GM21526 (cell line): Measurements from ENCODE around the gene MYO9B.
"Not testable (repeated sequence)": the region's sequence is repeated elsewhere in the genome, so short reads cannot be mapped to it uniquely, and the experiment has no call there.

ENCODE experiments used
- ATAC-seq: cut with Tn5 transposase; IDR thresholded peaks from one replicate; pipeline ENCODE4 v1.9.1; 2021; ENCODE audit warnings: moderate library complexity; ENCODE audit not compliant: unreplicated experiment, low FRiP score

MYO9B gene

DNA sequence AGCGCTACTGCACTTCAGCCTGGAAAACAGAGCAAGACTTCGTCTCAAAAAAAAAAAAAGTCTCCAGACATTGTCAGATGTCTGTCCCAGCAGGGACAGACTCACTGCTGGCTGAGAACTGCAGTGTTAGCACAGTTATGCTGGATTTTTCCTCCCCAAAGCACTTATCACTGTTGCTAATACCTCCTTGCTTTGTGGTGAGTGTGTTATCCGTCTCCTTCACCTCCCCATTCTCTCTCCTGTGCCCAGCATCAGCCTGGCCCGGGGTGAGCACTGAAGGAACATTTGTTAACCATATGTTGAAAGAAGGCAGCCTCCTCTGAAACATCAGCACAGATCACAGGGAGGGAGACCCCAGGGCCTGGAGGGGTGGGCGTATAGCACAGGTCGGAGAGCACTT is 11.3 kb downstream of the MYO9B start:
- no peak for ATAC-seq

DNA sequence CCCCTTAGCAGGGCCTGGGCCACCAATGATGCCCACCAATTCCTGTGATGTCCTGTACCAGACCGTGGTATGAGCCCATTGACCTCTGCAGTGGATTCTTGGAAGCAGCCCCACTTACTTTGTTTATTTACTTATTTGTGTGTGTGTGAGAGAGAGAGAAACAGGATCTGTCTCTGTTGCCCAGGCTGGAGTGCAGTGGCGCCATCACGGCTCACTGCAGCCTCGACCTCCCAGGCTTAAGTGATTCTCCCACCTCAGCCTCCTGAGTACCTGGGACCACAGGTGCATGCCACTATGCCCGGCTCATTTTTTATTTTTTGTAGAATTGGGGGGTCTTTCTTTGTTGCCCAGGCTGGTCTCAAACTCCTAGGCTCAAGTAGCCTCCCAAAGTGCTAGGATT is 13.0 kb downstream of the MYO9B start:
- ATAC-seq, result no peak

DNA sequence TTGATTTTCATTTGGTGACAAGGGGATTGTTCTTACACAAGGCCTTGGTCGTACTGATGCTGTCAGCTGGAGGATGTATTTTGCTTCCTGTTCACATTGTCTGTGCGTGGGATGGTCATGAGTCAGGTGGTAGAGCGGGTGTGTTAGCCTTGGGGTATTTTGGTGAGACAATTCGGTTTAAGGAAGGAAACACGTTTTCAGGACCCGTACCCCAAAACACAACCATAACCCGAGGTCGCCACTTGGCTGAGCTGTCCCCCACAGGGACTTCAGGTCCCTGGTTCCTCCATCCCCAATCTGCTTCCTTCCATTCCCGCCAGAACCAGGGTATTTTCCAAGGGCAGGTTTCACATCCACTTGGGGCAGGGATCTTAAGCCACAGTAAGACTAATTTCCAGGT is 15.0 kb downstream of the MYO9B start:
- ATAC-seq, result no peak

DNA sequence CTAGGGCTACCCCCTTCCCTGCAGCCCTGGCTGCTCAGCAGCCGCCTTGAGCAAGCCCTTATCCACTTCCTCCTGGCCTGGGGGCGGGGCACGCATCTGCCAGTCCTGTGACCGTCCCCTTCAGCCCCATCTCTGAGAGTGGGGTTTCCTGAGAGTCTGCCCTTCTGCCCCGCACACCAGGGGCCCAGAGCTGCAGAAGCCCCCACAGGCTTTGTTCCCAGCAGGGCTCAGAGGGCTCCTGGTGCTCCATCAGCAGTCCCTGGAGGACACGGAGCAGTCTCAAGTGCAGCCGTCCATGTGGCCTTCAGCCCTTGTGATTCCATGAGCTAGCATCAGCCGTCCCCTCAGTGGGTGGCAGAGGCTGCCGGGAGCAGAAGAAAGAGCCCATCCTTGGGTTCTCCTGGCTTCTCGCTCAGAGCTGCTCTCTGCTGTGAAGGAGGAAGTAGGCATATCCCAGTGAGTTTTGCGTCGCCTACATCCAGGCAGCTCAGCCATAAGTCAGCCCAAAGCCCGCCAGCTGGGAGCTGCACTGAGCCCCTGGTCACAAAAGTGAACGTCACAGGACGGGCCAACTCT is 16.3 kb downstream of the MYO9B start:
- no peak for ATAC-seq

DNA sequence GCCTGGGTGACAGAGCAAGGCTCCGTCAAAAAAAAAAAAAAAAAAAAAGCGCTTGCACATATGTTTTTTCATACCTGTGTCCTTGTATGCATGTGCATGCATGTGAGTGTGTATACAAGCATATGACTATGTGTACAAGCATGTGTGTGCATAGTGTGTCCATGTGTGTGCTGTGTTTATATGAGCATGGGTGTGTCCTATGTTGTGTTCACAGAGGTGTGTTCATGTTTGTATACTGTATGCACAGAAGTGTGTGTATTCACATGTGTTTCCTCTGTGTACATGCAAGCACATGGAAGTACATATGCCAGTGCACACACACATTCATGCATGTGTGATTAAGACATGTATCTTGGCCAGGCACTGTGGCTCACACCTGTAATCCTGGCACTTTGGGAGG is 17.1 kb downstream of the MYO9B start:
- ATAC-seq, result no peak

DNA sequence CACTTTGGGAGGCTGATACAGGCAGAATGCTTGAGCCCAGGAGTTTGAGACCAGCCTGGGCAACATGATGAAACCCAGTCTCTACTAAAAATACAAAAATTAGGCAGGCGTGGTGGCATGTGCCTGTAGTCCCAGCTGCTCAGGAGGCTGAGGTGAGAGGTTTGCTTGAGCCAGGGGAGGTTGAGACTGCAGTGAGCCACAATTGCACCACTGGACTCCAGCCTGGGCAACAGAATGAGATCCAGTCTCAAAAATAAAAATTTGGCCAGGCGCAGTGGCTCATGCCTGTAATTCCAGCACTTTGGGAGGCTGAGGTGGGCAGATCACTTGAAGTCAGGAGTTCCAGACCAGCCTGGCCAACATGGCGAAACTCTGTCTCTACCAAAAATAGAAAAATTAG is 19.1 kb downstream of the MYO9B start:
- ATAC-seq, result not testable (repeated sequence)

DNA sequence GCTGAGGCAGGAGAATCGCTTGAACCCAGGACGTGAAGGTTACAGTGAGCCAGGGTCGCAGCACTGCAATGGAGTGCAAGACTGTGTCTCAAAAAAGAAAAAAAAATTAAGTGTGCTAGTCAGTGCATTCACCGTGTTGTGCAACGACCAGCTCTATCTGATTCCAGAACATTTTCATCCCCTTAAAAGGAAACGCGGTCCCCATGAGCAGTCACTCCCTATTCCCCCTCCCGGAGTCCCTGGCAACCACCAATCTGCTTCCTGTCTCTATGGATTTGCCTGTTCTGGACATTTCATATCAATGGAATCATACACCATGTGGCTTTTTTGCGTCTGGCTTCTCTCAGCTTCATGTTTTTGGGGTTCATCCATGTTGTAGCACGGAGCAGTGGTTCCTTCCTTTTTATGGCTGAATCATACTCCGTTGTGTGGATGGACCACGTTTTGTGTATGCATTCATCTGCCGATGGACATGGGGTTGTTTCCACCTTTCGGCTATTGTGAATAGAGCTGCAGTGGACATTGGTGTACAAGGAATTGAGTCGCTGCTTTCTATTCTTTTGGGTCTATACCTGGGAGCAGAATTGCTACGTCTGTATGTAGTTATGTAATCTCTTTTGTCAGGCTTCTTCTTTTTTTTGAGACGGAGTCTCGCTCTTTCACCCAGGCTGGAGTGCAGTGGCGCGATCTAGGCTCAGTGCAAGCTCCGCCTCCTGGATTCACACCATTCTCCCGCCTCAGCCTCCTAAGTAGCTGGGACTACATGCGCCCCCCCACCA is 19.8 kb downstream of the MYO9B start:
- no peak for ATAC-seq

DNA sequence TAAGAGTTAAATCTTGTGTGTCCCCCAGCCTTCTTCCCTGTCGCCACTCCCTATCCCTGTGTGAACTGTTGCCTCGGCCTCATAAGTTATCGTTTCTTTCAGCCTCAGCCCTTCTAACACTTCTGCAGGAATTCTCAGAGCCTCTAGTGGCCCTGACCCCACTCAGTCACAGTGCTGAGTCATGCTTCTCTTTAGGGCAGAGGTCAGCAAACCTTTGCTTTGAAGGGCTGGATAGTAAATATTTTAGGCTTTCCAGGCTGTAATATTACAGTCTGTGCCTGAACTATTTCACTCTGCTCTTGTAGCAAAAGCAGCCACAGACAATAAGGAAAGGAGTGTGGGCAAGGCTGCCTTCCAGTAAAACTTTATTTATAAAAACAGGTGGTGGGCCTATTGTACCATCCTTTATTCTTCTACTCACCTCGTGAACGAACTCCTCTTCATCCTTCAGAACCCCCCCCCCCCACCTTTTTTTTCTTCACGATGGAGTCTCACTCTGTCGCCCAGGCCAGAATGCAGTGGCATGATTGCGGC is 22.1 kb downstream of the MYO9B start:
- no peak for ATAC-seq

DNA sequence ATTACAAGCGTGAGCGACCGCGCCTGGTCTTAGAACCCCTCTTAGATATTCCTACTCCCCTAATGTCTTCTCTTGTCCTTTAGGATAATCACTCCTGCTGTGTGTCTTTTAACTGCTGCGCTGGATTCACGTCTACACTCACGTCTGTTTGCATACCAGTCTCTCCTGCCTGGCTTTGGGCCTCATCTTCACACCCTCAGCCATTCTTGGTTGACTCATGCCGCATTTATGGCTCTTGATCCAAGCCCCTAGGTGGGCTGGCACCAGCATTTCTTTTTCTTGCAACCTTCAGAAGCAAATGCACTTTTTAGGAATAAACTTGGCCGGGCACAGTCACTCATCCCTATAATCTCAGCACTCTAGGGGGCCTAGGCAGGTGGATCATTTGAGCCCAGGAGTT is 22.7 kb downstream of the MYO9B start:
- ATAC-seq, result no peak

DNA sequence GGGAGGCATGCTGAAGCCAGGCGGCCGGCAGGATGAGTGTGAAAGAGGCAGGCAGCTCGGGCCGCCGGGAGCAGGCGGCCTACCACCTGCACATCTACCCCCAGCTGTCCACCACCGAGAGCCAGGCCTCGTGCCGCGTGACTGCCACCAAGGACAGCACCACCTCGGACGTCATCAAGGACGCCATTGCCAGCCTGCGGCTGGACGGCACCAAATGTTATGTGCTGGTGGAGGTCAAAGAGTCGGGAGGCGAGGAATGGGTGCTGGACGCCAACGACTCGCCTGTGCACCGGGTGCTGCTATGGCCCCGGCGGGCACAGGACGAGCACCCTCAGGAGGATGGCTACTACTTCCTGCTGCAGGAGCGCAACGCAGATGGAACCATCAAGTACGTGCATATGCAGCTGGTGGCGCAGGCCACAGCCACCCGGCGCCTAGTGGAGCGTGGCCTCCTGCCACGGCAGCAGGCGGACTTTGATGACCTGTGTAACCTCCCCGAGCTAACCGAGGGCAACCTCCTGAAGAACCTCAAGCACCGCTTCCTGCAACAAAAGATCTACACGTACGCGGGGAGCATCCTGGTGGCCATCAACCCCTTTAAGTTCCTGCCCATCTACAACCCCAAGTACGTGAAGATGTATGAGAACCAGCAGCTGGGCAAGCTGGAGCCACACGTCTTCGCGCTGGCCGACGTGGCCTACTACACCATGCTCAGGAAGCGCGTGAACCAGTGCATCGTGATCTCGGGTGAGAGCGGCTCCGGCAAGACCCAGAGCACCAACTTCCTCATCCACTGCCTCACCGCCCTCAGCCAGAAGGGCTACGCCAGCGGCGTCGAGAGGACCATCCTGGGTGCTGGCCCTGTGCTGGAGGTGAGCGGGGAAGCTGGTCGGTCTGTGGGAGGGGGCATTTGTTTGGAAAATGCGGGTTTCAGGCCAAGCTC is 26.4 kb downstream of the MYO9B start:
- ATAC-seq, result no peak

DNA sequence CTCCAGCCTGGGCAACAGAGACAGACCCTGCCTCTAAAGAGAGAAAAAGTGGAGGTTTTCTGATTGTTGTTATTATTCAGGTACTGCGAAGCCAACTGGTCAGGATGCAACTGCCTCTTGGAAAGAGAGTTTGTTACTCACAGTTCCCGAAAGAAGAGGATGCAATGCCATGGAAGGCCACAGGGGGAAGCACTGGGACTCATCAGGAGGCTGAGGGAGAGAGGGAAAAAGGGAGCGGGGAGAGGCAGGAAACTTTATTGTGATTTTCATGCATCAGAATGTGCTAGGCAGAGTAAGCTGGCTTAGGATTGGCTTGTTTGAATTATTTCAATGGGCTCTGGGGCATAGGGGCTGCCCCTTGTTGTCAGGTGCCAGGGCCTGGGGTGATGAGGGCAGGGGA is 27.6 kb downstream of the MYO9B start:
- no peak for ATAC-seq

DNA sequence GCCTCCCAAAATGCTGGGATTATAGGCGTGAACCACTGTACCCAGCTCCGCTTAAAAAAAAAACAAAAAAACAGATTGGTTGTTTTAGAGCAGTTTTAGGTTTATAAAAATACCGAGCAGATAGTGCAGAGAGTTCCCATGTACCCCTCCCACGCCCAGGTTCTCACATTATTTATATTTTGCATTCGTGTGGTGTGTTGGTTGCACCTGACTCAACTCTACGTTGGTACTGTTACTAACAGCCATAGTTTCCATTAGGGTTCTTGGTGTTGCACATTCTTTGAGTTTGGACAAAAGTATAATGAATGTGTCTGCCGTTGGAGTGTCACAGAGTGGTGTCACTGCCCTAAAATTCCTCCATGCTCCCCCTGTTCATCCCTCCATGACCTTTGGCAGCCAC is 29.1 kb downstream of the MYO9B start:
- no peak for ATAC-seq

DNA sequence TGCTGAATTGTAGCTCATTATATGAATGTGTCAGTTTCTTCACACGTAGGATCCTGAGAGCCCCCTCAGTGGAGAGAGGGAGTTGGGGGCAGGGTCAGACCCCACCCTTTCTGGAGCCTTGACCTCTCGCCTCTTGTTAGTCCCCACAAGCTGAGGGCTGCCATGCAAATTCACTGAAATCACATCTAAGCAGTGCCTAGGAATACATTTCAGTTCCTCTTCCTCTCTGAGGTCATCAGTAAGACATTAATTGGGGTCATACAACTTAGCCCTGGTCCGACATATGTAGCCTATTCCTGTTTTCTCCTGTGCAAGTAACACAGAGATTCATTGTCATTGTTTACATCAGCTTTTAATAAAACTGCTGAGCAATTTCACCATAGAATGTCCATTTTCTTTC is 30.0 kb downstream of the MYO9B start:
- ATAC-seq, result no peak

DNA sequence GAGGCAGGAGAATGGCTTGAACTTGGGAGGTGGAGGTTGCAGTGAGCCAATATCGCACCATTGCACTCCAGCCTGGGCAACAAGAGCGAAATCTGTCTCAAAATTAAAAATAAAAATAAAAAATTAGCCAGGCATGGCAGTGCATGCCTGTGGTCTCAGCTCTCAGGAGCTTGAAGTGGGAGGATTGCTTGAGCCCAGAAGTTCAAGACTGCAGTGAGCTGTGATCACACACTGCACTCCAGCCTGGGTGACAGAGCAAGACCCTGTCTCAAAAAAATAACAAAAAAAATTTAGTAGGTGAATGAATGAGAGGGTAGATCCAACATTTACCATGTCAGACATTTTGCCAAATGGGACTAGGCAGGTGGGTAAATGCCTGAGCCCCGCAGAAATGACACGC is 31.4 kb downstream of the MYO9B start:
- ATAC-seq, result not testable (repeated sequence)

DNA sequence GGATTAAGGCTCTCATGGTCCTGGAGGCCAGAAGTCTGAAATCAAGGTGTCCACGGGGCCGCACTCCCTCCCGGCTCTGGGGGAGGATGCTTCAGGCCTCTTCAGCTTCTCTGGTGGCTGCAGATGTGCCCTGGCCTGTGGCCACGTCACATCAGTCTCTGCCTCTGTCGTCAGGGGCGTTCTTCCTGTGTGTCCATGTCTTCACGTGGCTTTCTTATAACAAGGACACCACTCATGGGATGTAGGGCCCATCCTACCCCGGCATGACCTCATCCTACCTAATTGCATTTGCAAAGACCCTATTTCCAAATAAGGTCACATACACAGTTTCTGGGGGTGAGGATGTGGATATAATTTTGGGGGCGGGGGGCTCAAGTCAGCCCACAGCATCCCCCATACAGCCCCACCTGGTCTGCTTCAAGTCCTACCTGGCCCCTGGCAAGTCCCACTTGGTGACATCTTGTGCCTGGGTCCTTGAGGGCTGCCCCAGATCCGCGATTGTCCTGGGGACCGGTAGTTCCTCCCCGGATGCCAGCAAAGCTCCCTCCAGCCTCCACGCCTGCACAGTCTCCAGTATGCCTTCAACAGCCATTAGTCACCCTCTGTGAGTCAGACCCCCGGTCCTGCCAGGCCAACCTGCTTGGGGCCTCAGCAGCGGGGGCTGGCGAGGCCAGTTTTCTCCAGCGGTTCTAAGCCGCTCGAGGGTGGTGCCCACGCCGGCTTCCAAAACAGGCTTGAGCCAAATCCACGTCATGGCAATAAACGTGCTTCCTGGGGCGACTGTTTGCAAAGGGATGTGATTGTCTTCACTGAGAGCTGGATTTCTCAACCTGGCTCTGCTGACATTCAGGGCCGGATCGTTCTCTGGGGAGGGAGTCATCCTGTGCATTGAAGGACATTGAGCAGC is 32.2 kb downstream of the MYO9B start:
- ATAC-seq, result no peak

DNA sequence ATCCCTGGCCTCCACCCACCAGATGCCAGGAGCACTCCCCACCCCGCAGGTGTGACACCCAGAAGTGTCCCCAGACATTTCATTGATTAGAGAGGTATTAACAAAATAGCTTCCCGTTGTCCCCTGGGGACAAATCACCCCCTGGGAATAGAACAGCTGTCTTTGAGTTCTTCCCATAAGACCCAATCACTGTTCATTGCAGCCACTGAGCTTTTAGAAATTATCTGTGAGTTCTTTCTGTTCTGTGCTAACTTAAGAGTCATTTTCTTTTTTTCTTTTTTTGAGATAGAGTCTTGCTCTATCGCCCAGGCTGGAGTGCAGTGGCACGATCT is 32.8 kb downstream of the MYO9B start:
- ATAC-seq, result no peak

DNA sequence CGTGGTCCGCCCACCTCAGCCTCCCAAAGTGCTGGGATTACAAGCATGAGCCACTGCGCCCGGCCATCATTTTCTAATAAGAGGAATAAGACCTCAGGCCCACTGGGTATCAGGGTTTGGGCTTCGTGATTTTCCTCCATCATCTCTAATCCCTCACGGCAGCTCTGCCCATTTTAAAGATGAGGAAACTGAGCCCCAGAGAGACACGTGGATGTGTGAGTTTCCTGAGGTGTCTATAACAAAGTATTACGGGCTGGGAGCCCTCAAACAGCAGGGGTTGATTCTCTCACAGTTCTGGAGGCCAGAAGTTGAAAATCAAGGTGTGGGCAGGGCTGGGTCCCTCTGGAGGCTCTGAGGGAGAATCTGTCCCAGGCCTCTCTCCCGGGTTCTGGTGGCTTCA is 33.7 kb downstream of the MYO9B start:
- no peak for ATAC-seq

DNA sequence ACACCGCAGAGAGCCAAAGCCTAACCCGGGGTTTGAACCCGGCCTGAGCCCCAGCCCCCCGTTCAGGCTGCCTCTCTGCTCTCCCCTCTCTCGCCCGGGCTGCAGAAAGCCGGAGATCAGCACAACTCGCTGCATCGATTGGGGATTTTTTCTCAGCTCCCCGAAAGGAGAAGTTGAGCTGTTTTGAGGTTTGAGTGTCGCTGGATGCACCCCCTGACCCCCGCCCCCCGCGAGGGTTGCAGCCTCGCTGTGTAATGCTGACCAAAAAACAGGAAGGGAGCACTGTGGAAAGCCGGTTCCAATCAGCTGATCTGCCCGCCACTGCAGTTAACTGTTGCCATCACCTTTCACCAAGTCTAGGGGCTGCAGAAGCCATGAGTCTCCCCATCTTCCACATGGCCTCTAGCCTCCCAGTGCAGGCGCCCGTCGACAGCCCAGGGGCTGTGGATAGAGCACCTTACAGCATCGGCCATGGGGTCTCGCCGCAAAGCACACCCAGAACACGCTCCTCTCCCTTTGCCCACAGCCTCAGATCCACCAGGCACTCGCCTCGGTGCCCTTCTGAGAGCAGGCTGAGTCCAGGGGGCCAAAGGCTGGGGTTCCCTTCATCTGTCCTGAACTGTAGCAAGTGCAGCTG is 34.5 kb downstream of the MYO9B start:
- no peak for ATAC-seq

DNA sequence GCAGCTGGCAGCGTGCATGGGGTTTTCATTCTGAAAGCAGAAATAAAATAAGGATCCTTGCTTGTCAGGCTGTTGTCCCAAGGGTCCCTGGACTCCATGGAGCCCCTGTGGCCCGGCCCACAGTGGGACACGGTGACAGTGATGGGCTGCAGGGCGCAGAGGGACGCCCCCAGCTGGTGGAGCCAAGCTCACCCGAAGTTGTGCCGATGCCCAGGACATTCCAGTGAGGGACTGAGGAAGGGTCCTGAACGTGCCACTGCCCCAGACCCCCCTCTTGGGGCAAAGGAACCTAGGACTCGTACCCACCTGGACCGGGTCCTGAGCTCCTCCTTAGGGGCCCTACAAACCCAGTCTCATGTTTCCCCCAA is 35.0 kb downstream of the MYO9B start:
- ATAC-seq, result no peak

DNA sequence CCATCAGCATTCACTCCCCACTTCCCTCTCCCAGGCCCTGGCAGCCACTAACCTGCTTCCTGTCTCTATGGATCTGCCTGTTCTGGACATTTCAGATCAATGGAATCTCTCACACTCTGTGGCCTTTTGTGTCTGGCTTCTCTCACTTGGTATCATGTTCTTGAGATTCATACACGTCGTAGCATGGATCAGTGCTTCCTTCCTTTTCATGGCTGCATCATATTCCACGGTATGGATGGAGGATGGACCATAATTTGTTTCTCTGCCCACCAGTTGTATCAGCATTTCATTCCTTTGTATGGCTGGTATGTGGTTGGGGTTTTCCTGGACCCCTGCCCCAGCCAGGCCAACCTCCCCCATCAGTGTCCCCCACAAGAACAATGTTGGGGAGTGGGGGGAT is 36.2 kb downstream of the MYO9B start:
- ATAC-seq, result no peak
